GM10248 (cell line): ENCODE data around the gene ZNF84.
A peak's percentile ranks its signal among the peaks of the same experiment; 100 is the strongest.

Experiments
- CTCF ChIA-PET: fragments of 300-600 bp; sonication (Branson Sonifier 250); formaldehyde crosslinking; extraction: SDS; loops from one replicate; lab custom pipeline; 2021; ENCODE audit warnings: antibody characterized with exemption; lab: Yijun Ruan, JAX
- POLR2A ChIA-PET: fragments of 350-650 bp; sonication (Branson Sonifier 250); formaldehyde crosslinking; extraction: SDS; loops from one replicate; lab custom pipeline; 2020; ENCODE audit warnings: antibody characterized with exemption; lab: Yijun Ruan, JAX
- DNase-seq: peaks from one replicate; pipeline ENCODE4 v3.0.0; 2012; ENCODE audit errors: extremely low spot score
- CTCF ChIP-seq: IDR thresholded peaks from 2 replicates; pipeline ENCODE4 v1.5.1; 2012; ENCODE audit warnings: mild to moderate bottlenecking, low read depth; ENCODE audit errors: extremely low read depth, missing control alignments, control extremely low read depth

Gene ZNF84

GRCh38 chr12:133037207-133038005, at the start of gene ZNF84:
Gene ZNF84 (plus strand): TSS chr12:133037509. CDS start chr12:133041468, 3,959 bp downstream.
- CTCF ChIA-PET, result interaction anchor here (0.7 kb wide), 1 partner anchor 43 kb away, joined by 3 read pairs; no protein-coding TSS in a partner anchor
- peak; percentile 95 for DNase-seq
- no peak for TF ChIP-seq CTCF
- POLR2A ChIA-PET, result interaction anchor here (1.1 kb wide), 1 partner anchor 145 kb away, joined by 5 read pairs; no protein-coding TSS in a partner anchor

GRCh38 chr12:132998741-132999140, 38.6 kb upstream of the ZNF84 start:
- CTCF ChIA-PET, result no interaction called here
- POLR2A ChIA-PET, result no interaction called here
- TF ChIP-seq CTCF, result no peak
- no peak for DNase-seq

GRCh38 chr12:133010657-133011297, 26.5 kb upstream of the ZNF84 start:
- ChIA-PET CTCF (interaction anchor here (0.8 to 1.7 kb wide), 6 partner anchors 8 to 171 kb away, joined by 3 to 5 read pairs (median 3); partner anchors contain the start of genes ZNF26 and ZNF268), POLR2A (no interaction called here)
- no peak for TF ChIP-seq CTCF
- no peak for DNase-seq

GRCh38 chr12:133023566-133023965, 13.7 kb upstream of the ZNF84 start:
- ChIA-PET CTCF (interaction anchor here (1.2 kb wide), 1 partner anchor 13 kb away, joined by 3 read pairs; no protein-coding TSS in a partner anchor), POLR2A (no interaction called here)
- no peak for TF ChIP-seq CTCF

GRCh38 chr12:133026996-133027395, 10.3 kb upstream of the ZNF84 start:
- no peak for DNase-seq
- no peak for TF ChIP-seq CTCF
- POLR2A ChIA-PET, result no interaction called here
- CTCF ChIA-PET, result no interaction called here

More at GRCh38 chr12:133023566-133023965, 13.7 kb upstream of the ZNF84 start:
- DNase-seq, result no peak

GRCh38 chr12:133038118-133038709, 905 bp downstream of the ZNF84 start:
- POLR2A ChIA-PET, result interaction anchor here (1.0 to 1.1 kb wide), 2 partner anchors 8 to 144 kb away, joined by 3 to 5 read pairs; no protein-coding TSS in a partner anchor
- no peak for DNase-seq
- CTCF ChIA-PET, result interaction anchor here (0.7 kb wide), 1 partner anchor 42 kb away, joined by 3 read pairs; no protein-coding TSS in a partner anchor
- no peak for TF ChIP-seq CTCF
